HepG2 (cell line): ENCODE measurements around the gene STN1. TPM values are rescaled to one million over a fixed set of nuclear protein-coding genes. Genes with fewer than 3 reads are reported as not detected.
A peak's percentile ranks its signal among the peaks of the same experiment; 100 is the strongest.

Experiments used
- AGO1 ChIP-seq: fragments of 200-400 bp; formaldehyde crosslinking; IDR thresholded peaks from 2 replicates; pipeline ENCODE4 v1.6.1; 2017; ENCODE audit warnings: mild to moderate bottlenecking, low read depth, low read length, moderate library complexity; ENCODE audit not compliant: poor library complexity, severe bottlenecking
- AGO2 ChIP-seq: fragments of 200-400 bp; formaldehyde crosslinking; optimal IDR thresholded peaks from 2 replicates; pipeline ENCODE3; 2017; ENCODE audit warnings: mild to moderate bottlenecking, low read depth, low read length, moderate library complexity
- BHLHE40 ChIP-seq: IDR thresholded peaks from 2 replicates; pipeline ENCODE4 v1.6.1; 2011; ENCODE audit warnings: low read length, improper control_type of control experiment
- HDAC6 ChIP-seq: fragments of 200-600 bp; sonication (generic); IDR thresholded peaks from 2 replicates; pipeline ENCODE4 v1.7.0; 2017; ENCODE audit warnings: mild to moderate bottlenecking, antibody characterized with exemption, low read length, low read depth
- HNRNPLL ChIP-seq: fragments of 200-400 bp; formaldehyde crosslinking; IDR thresholded peaks from 2 replicates; pipeline ENCODE4 v1.6.1; 2017; ENCODE audit warnings: mild to moderate bottlenecking, low read depth, low read length; ENCODE audit not compliant: poor library complexity, severe bottlenecking
- MEF2D ChIP-seq: sonication (generic); formaldehyde crosslinking; IDR thresholded peaks from 2 replicates; pipeline ENCODE4 v1.5.1; 2020; ENCODE audit warnings: mild to moderate bottlenecking, missing genetic modification reagents
- PHF20 ChIP-seq: sonication (generic); formaldehyde crosslinking; IDR thresholded peaks from 2 replicates; pipeline ENCODE4 v1.5.0; 2020; ENCODE audit warnings: mild to moderate bottlenecking, missing genetic modification reagents
- POLR2AphosphoS5 ChIP-seq: IDR thresholded peaks from 2 replicates; pipeline ENCODE4 v1.6.1; 2012; ENCODE audit warnings: low read depth, low read length
- SAP130 ChIP-seq: IDR thresholded peaks from 2 replicates; pipeline ENCODE4 v1.6.1; 2016; ENCODE audit warnings: low read depth
- SETDB1 ChIP-seq: sonication (generic); formaldehyde crosslinking; IDR thresholded peaks from 2 replicates; pipeline ENCODE4 v1.5.1; 2020; ENCODE audit warnings: missing genetic modification reagents, mild to moderate bottlenecking, borderline replicate concordance
- SOX13 ChIP-seq, 3 experiments: fragments of 450-650 bp in 1 of 3; sonication (generic) in 1 of 3; formaldehyde crosslinking in 1 of 3; IDR thresholded peaks in 2 of 3; conservative IDR thresholded peaks in 1 of 3; 2 replicates each; pipeline versions ENCODE4 v1.5.0 to v1.6.1; 2016 to 2020; ENCODE audit warnings: antibody characterized with exemption in 1 of 3, mild to moderate bottlenecking in 1 of 3, missing compliant biosample characterization in 1 of 3, missing genetic modification reagents in 1 of 3, moderate library complexity in 1 of 3
- ZFP36 ChIP-seq: fragments of 150-350 bp; IDR thresholded peaks from 2 replicates; pipeline ENCODE4 v1.6.1; 2018; ENCODE audit warnings: borderline replicate concordance, low read length, low read depth; ENCODE audit not compliant: partially characterized antibody
- ZNF235 ChIP-seq: sonication (generic); formaldehyde crosslinking; IDR thresholded peaks from 2 replicates; pipeline ENCODE4 v1.8.1; 2023; ENCODE audit warnings: mild to moderate bottlenecking, missing genetic modification reagents, borderline replicate concordance
- ZNF333 ChIP-seq: sonication (generic); formaldehyde crosslinking; IDR thresholded peaks from 2 replicates; pipeline ENCODE4 v1.4.0; 2020; ENCODE audit warnings: mild to moderate bottlenecking, missing genetic modification reagents, borderline replicate concordance
- ZNF501 ChIP-seq: sonication (generic); formaldehyde crosslinking; IDR thresholded peaks from 2 replicates; pipeline ENCODE4 v1.5.1; 2020; ENCODE audit warnings: mild to moderate bottlenecking, moderate library complexity, missing genetic modification reagents
- ZSCAN30 ChIP-seq: sonication (generic); formaldehyde crosslinking; IDR thresholded peaks from 2 replicates; pipeline ENCODE4 v1.5.0; 2020; ENCODE audit warnings: mild to moderate bottlenecking, missing genetic modification reagents
- ZSCAN9 ChIP-seq: IDR thresholded peaks from 2 replicates; pipeline ENCODE4 v1.6.1; 2016; ENCODE audit warnings: borderline replicate concordance
- polyA plus RNA-seq, 8 experiments: library from polyadenylated mRNA; depleted of rRNA in 3 of 8; stranded (reverse) in 7 of 8; unstranded in 1 of 8; fragments of >200 nt; fragmentation: Illumina TruSeq in 4 of 8; extraction: Trizol in 4 of 8; gene quantifications; 2 replicates each; pipeline versions ENCODE4 v1.2.1 to v1.2.3, GENCODE V29; 2011 to 2016; ENCODE audit warnings: low read depth in 4 of 8, missing spikeins in 1 of 8, mixed read lengths in 1 of 8; ENCODE audit not compliant: insufficient read depth in 1 of 8
- total RNA-seq, 5 experiments: library from RNA; depleted of rRNA; stranded (reverse); fragments of >200 nt; fragmentation: Illumina TruSeq; extraction: Trizol; gene quantifications; 2 replicates each; pipeline ENCODE4 v1.2.3, GENCODE V29; 2016; ENCODE audit warnings: low read depth in 1 of 5
- TF ChIP-seq, protein P1 (sequence below): sonication (generic); formaldehyde crosslinking; IDR thresholded peaks from 2 replicates; pipeline ENCODE4 v1.4.0; 2020; ENCODE audit warnings: missing genetic modification reagents, low read depth, mild to moderate bottlenecking, borderline replicate concordance
- TF ChIP-seq, protein P2 (sequence below): sonication (generic); formaldehyde crosslinking; IDR thresholded peaks from 2 replicates; pipeline ENCODE4 v1.4.0; 2020; ENCODE audit warnings: missing genetic modification reagents
- TF ChIP-seq, protein P3 (sequence below): sonication (generic); formaldehyde crosslinking; IDR thresholded peaks from 2 replicates; pipeline ENCODE4 v1.4.0; 2020; ENCODE audit warnings: missing genetic modification reagents, borderline replicate concordance
- TF ChIP-seq, protein P4 (sequence below): sonication (generic); formaldehyde crosslinking; IDR thresholded peaks from 2 replicates; pipeline ENCODE4 v1.9.0; 2021; ENCODE audit warnings: missing genetic modification reagents, borderline replicate concordance

Gene STN1
- total and polyA plus RNA-seq, 2 of the 13 experiments (the other 11 are each of a cell fraction or from before 2014, with no cell fraction given), result 17.6 to 22.7 TPM

DNA sequence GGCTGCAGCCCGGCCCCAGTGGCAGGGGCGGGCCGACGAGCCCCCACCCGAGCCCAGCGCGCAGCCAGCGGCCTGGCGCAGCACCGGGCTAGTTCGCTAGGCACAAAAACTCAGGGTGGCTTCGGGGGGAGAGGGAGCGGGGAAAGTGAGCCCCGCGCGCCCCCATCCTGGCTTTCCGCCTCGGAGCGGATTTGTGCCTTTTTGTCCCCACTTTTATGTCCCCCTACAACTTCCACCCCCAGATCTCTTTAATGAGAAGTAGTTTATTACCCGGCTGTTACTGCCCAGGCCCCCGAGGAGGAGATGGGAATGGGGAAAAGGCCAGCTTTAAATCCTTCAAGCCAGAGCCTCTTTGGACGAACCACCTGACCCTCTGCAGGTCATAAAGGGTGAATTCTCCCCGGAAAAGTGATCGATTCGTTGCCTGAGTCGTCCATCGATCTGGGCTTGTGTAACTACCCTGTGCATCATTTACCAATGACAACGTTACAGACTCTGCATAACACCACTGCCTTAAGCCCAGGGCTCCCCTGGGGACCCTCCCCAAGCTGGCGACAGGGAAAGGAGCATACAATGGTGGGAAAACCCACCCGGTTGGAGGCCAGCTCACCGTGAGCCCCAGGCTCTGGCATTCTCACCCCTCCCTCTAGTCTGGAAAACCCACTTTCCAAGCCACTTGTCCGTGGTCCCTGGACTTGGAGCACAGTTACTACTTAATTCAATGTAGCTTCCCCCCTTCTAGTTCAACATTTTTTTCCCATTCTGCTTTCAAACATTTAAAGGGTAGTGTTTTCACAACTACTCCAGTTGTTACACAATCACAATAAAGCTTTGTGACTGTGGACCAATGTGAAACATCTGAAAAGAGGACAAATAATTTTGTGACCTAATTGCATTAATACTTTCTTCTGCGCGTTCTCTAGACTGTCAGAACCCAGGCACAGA, 61.9 kb downstream of the STN1 start (continued):
- no peak for TF ChIP-seq SOX13 (IDR thresholded peaks at IDR 0.05)
- 0 out of 4 replicates have a peak, but pooled peaks of 1 of the 2 experiments have one; percentile 13 for TF ChIP-seq SOX13 (CRISPR knock-in tag; conservative IDR thresholded peaks at IDR 0.05 in 1 of 2, IDR thresholded peaks at IDR 0.05 in 1 of 2)
- TF ChIP-seq, protein P1, sequence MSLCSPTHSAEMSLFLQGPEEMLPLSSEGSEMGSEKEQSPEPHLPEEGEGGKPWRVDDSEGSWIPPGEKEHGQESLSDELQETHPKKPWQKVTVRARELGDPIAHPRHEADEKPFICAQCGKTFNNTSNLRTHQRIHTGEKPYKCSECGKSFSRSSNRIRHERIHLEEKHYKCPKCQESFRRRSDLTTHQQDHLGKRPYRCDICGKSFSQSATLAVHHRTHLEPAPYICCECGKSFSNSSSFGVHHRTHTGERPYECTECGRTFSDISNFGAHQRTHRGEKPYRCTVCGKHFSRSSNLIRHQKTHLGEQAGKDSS (CRISPR knock-in tag), result no peak
- peak; percentile 74 for TF ChIP-seq SAP130 (CRISPR knock-in tag)
- TF ChIP-seq SETDB1 (CRISPR knock-in tag), result no peak
- TF ChIP-seq AGO2, result no peak
- peak; percentile 46 for TF ChIP-seq ZNF501 (CRISPR knock-in tag)
- no peak for TF ChIP-seq ZSCAN30
- TF ChIP-seq, protein P2, sequence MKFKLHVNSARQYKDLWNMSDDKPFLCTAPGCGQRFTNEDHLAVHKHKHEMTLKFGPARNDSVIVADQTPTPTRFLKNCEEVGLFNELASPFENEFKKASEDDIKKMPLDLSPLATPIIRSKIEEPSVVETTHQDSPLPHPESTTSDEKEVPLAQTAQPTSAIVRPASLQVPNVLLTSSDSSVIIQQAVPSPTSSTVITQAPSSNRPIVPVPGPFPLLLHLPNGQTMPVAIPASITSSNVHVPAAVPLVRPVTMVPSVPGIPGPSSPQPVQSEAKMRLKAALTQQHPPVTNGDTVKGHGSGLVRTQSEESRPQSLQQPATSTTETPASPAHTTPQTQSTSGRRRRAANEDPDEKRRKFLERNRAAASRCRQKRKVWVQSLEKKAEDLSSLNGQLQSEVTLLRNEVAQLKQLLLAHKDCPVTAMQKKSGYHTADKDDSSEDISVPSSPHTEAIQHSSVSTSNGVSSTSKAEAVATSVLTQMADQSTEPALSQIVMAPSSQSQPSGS (CRISPR knock-in tag), result peak; percentile 54; the same call in 1 of the 2 replicates
- no peak; the same call in 1 of the 2 replicates for TF ChIP-seq ZSCAN9 (CRISPR knock-in tag)
- TF ChIP-seq AGO1, result no peak
- TF ChIP-seq POLR2AphosphoS5, result peak; percentile 51
- no peak for TF ChIP-seq ZNF333 (CRISPR knock-in tag)
- no peak for TF ChIP-seq HNRNPLL
- TF ChIP-seq, protein P3, sequence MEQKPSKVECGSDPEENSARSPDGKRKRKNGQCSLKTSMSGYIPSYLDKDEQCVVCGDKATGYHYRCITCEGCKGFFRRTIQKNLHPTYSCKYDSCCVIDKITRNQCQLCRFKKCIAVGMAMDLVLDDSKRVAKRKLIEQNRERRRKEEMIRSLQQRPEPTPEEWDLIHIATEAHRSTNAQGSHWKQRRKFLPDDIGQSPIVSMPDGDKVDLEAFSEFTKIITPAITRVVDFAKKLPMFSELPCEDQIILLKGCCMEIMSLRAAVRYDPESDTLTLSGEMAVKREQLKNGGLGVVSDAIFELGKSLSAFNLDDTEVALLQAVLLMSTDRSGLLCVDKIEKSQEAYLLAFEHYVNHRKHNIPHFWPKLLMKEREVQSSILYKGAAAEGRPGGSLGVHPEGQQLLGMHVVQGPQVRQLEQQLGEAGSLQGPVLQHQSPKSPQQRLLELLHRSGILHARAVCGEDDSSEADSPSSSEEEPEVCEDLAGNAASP, result peak; percentile 86; the same call in 1 of the 2 replicates
- no peak for TF ChIP-seq ZNF235 (CRISPR knock-in tag)
- TF ChIP-seq ZFP36, result no peak
- no peak for TF ChIP-seq BHLHE40
- TF ChIP-seq HDAC6, result no peak
- TF ChIP-seq, protein P4, sequence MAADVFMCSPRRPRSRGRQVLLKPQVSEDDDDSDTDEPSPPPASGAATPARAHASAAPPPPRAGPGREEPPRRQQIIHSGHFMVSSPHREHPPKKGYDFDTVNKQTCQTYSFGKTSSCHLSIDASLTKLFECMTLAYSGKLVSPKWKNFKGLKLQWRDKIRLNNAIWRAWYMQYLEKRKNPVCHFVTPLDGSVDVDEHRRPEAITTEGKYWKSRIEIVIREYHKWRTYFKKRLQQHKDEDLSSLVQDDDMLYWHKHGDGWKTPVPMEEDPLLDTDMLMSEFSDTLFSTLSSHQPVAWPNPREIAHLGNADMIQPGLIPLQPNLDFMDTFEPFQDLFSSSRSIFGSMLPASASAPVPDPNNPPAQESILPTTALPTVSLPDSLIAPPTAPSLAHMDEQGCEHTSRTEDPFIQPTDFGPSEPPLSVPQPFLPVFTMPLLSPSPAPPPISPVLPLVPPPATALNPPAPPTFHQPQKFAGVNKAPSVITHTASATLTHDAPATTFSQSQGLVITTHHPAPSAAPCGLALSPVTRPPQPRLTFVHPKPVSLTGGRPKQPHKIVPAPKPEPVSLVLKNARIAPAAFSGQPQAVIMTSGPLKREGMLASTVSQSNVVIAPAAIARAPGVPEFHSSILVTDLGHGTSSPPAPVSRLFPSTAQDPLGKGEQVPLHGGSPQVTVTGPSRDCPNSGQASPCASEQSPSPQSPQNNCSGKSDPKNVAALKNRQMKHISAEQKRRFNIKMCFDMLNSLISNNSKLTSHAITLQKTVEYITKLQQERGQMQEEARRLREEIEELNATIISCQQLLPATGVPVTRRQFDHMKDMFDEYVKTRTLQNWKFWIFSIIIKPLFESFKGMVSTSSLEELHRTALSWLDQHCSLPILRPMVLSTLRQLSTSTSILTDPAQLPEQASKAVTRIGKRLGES (CRISPR knock-in tag), result no peak
- TF ChIP-seq PHF20 (CRISPR knock-in tag), result no peak
- peak; percentile 75 for TF ChIP-seq MEF2D (CRISPR knock-in tag)
